GM18507 (cell line): ENCODE results near the gene DHX34.
A peak's percentile ranks its signal among the peaks of the same experiment; 100 is the strongest.
"Not testable (repeated sequence)": the region's sequence is repeated elsewhere in the genome, so short reads cannot be mapped to it uniquely, and the experiment has no call there.

Experiments used
- DNase-seq: peaks from one replicate; pipeline ENCODE4 v3.0.0; 2011; ENCODE audit warnings: low read depth; ENCODE audit not compliant: insufficient read length; ENCODE audit errors: extremely low spot score
- FAIRE-seq: peaks from 2 replicates; lab custom pipeline; 2011; peaks lifted over from hg19 to GRCh38; lab: Jason Lieb, UNC

The DHX34 gene

GRCh38 chr19:47381121-47381520, 32.0 kb downstream of the DHX34 start:
- DNase-seq = no peak
- FAIRE-seq = no peak

GRCh38 chr19:47381653-47382279, 32.7 kb downstream of the DHX34 start:
- FAIRE-seq (peak; percentile 80), DNase-seq (no peak)

- DNase-seq, FAIRE-seq: not testable (repeated sequence)
Observed at GRCh38 chr19:47383890-47384289, 34.8 kb downstream of the DHX34 start.

GRCh38 chr19:47384533-47384932, 35.4 kb downstream of the DHX34 start:
- DNase-seq, FAIRE-seq: not testable (repeated sequence)

- not testable (repeated sequence) for FAIRE-seq, DNase-seq
Observed at GRCh38 chr19:47386582-47386981, 37.5 kb downstream of the DHX34 start.

GRCh38 chr19:47387623-47388022, 38.5 kb downstream of the DHX34 start:
- not testable (repeated sequence) for DNase-seq, FAIRE-seq

GRCh38 chr19:47388721-47389120, 39.6 kb downstream of the DHX34 start:
- not testable (repeated sequence) for DNase-seq, FAIRE-seq

- DNase-seq (no peak), FAIRE-seq (no peak)
Observed at GRCh38 chr19:47389150-47389556, 40.0 kb downstream of the DHX34 start.

GRCh38 chr19:47390533-47391488, 41.7 kb downstream of the DHX34 start:
- DNase-seq = no peak

GRCh38 chr19:47391510-47392223, 42.6 kb downstream of the DHX34 start:
- FAIRE-seq = peak; percentile 64
- DNase-seq = peak; percentile 56

More at GRCh38 chr19:47390533-47391488, 41.7 kb downstream of the DHX34 start:
- FAIRE-seq = no peak

- DNase-seq (no peak), FAIRE-seq (no peak)
Observed at GRCh38 chr19:47398707-47399597, 49.8 kb downstream of the DHX34 start.

- FAIRE-seq (no peak), DNase-seq (no peak)
Observed at GRCh38 chr19:47402504-47402903, 53.4 kb downstream of the DHX34 start.

GRCh38 chr19:47404334-47405196, 55.5 kb downstream of the DHX34 start:
- DNase-seq (no peak), FAIRE-seq (no peak)

- DNase-seq (no peak), FAIRE-seq (no peak)
Observed at GRCh38 chr19:47405197-47405550, 56.1 kb downstream of the DHX34 start.

- DNase-seq = no peak
- no peak for FAIRE-seq
Observed at GRCh38 chr19:47405854-47406417, 56.8 kb downstream of the DHX34 start.

GRCh38 chr19:47406711-47407416, 57.7 kb downstream of the DHX34 start:
- no peak for DNase-seq
- FAIRE-seq = no peak

- FAIRE-seq = no peak
- DNase-seq = no peak
Observed at GRCh38 chr19:47407417-47407774, 58.3 kb downstream of the DHX34 start.
